Panc1 (cell line): ENCODE measurements around the gene FBXW8.

Experiments used
- POLR2AphosphoS5 ChIP-seq: IDR thresholded peaks from 2 replicates; pipeline ENCODE4 v1.6.1; 2012; ENCODE audit warnings: mild to moderate bottlenecking, low read depth, low read length, moderate library complexity
- REST ChIP-seq, 2 experiments: IDR thresholded peaks; 2 replicates each; pipeline ENCODE4 v1.6.1; 2011 to 2012; ENCODE audit warnings: low read depth in 2 of 2, control low read depth in 1 of 2, low read length in 1 of 2, mild to moderate bottlenecking in 1 of 2, moderate library complexity in 1 of 2; ENCODE audit not compliant: insufficient read depth in 1 of 2
- TF ChIP-seq, protein P1 (sequence below): fragments of 450-650 bp; IDR thresholded peaks from 2 replicates; pipeline ENCODE4 v1.5.1; 2017; ENCODE audit warnings: mild to moderate bottlenecking

- TF ChIP-seq, protein P1, sequence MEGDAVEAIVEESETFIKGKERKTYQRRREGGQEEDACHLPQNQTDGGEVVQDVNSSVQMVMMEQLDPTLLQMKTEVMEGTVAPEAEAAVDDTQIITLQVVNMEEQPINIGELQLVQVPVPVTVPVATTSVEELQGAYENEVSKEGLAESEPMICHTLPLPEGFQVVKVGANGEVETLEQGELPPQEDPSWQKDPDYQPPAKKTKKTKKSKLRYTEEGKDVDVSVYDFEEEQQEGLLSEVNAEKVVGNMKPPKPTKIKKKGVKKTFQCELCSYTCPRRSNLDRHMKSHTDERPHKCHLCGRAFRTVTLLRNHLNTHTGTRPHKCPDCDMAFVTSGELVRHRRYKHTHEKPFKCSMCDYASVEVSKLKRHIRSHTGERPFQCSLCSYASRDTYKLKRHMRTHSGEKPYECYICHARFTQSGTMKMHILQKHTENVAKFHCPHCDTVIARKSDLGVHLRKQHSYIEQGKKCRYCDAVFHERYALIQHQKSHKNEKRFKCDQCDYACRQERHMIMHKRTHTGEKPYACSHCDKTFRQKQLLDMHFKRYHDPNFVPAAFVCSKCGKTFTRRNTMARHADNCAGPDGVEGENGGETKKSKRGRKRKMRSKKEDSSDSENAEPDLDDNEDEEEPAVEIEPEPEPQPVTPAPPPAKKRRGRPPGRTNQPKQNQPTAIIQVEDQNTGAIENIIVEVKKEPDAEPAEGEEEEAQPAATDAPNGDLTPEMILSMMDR, result no peak
- TF ChIP-seq POLR2AphosphoS5 (no peak), REST (IDR thresholded peaks at IDR 0.05; ENCODE audit: insufficient read depth in 1 of 2, low read depth in 2 of 2, low read length in 1 of 2) (no peak)
Measured at GRCh38 chr12:117035287-117035686, 124.5 kb downstream of the FBXW8 start.
